Natural killer cell (primary cell): ENCODE results near the gene PKM. TPM values are rescaled to one million over a fixed set of nuclear protein-coding genes. Genes with fewer than 3 reads are reported as not detected.

Source experiments
- ATAC-seq, 3 donors: fragments of 150-1000 bp in 2 of 3; fragments of 200-7000 bp in 1 of 3; cut with Tn5 transposase; 1 replicate in 1 of 3; 2 replicates in 2 of 3; pipeline ENCODE4 v1.10.0; 2021; ENCODE audit warnings: mild to moderate bottlenecking in 2 of 3, moderate library complexity in 2 of 3
- DNase-seq, 2 donors: peaks; one replicate each; pipeline versions ENCODE4 v3.0.0 to v3.0.0-alpha.2; 2013 to 2021; ENCODE audit warnings: mixed read lengths in 1 of 2
- H3K27ac ChIP-seq: one replicate; pipeline ENCODE4 v1.5.1; 2013; ENCODE audit warnings: mild to moderate bottlenecking, low read length
- H3K27me3 ChIP-seq: one replicate; pipeline ENCODE4 v1.6.1; 2013; ENCODE audit warnings: low read length; ENCODE audit not compliant: control insufficient read depth, insufficient read depth
- H3K36me3 ChIP-seq: one replicate; pipeline ENCODE4 v1.6.1; 2013; ENCODE audit warnings: low read length; ENCODE audit not compliant: control insufficient read depth, insufficient read depth
- H3K4me1 ChIP-seq: one replicate; pipeline ENCODE4 v1.6.1; 2013; ENCODE audit warnings: low read length; ENCODE audit not compliant: control insufficient read depth, insufficient read depth
- H3K4me3 ChIP-seq: one replicate; pipeline ENCODE4 v1.5.1; 2013; ENCODE audit warnings: low read length
- H3K9me3 ChIP-seq: one replicate; pipeline ENCODE4 v1.6.1; 2013; ENCODE audit warnings: low read length; ENCODE audit not compliant: control insufficient read depth, insufficient read depth
- H3K27ac Mint-ChIP-seq, 2 donors: one replicate each; pipeline ENCODE4 v1.8.0; 2022; ENCODE audit warnings: mild to moderate bottlenecking in 2 of 2, mixed read lengths in 2 of 2, moderate library complexity in 1 of 2
- H3K27me3 Mint-ChIP-seq, 2 donors: one replicate each; pipeline ENCODE4 v1.8.0; 2022; ENCODE audit warnings: low read depth in 2 of 2, mixed read lengths in 2 of 2
- H3K36me3 Mint-ChIP-seq: one replicate; pipeline ENCODE4 v1.8.0; 2022; ENCODE audit warnings: mixed read lengths
- H3K4me1 Mint-ChIP-seq, 2 donors: one replicate each; pipeline ENCODE4 v1.8.0; 2022; ENCODE audit warnings: mixed read lengths in 2 of 2
- H3K4me3 Mint-ChIP-seq: one replicate; pipeline ENCODE4 v1.8.0; 2022; ENCODE audit warnings: mild to moderate bottlenecking, moderate library complexity, mixed read lengths
- H3K9me3 Mint-ChIP-seq, 2 donors: one replicate each; pipeline ENCODE4 v1.8.0; 2022; ENCODE audit warnings: mixed read lengths in 2 of 2
- WGBS: methylation state at CpG from one replicate; pipeline ENCODE4 v1.1.7; 2013; ENCODE audit warnings: missing lambda C conversion rate; ENCODE audit not compliant: insufficient coverage; 5-methylcytosine and 5-hydroxymethylcytosine counted together
- intact Hi-C: fragments of 100-400 bp; cut with micrococcal nuclease; formaldehyde crosslinking; loops from one replicate; pipeline ENCODE4 v1.14.2; 2022
- total RNA-seq, 4 donors: library from RNA; stranded (reverse); fragments of 120-200 nt in 1 of 4; gene quantifications; one replicate each; pipeline versions ENCODE4 v1.2.3 to v1.2.4, GENCODE V29; 2013 to 2022
- TF ChIP-seq, protein P1 (sequence below): fragments of 200-600 bp; IDR thresholded peaks from one replicate; pipeline ENCODE4 v1.8.0; 2022; ENCODE audit warnings: antibody characterized with exemption

Gene PKM
- total RNA-seq, 3 donors from 2014 or later (not counting 1 experiment from before 2014, with no cell fraction given), result 121 to 180 (median 155) TPM

DNA sequence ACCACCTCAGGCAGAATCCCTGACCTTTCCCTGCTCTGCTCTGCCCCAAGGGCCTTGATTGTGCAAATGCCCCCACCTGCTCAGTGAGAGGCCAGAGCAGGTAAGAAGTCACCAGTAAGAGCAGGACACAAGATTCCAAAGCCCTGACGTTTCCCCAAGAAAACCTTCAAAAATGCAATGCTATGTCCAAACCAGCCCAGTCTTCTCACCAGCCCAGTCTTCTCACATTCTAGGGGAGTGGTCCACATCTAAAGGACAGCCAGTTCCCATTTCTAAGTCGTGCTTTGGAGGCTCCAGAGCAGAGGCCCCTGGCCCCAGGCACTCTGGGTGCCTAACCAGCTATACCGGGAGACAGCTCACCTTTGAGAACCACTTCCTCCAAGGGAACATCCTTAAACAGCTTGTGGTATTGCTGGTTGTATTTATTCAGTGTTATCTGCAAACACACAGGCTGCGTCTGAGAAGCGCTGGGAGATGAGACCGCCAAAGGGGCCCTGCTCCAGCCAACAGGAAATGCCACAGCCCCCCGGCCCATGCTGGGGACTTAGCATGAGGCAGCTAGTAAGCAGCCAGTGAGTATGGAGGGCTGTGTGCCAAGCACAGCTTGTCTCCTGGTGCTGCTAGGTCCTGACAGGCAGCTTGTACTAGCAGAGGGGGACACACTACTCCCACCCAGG, 62.7 kb downstream of the PKM start:
- Mint-ChIP-seq H3K36me3 (no peaks in the 10 kb centered on the region), H3K4me1 (peaks cover 0 to 11% of the 10 kb centered on the region in 2 donors), H3K9me3 (no peaks in the 10 kb centered on the region), H3K27me3 (no peaks in the 10 kb centered on the region), H3K27ac (no peak overlapping the region), H3K4me3 (no peak overlapping the region)
- Histone ChIP-seq H3K4me3 (no peak overlapping the region), H3K36me3 (no peaks in the 10 kb centered on the region), H3K27ac (no peak overlapping the region), H3K27me3 (no peaks in the 10 kb centered on the region), H3K9me3 (no peaks in the 10 kb centered on the region), H3K4me1 (peaks cover 15% of the 10 kb centered on the region)
- intact Hi-C loops, result no loop called here
- TF ChIP-seq, protein P1, sequence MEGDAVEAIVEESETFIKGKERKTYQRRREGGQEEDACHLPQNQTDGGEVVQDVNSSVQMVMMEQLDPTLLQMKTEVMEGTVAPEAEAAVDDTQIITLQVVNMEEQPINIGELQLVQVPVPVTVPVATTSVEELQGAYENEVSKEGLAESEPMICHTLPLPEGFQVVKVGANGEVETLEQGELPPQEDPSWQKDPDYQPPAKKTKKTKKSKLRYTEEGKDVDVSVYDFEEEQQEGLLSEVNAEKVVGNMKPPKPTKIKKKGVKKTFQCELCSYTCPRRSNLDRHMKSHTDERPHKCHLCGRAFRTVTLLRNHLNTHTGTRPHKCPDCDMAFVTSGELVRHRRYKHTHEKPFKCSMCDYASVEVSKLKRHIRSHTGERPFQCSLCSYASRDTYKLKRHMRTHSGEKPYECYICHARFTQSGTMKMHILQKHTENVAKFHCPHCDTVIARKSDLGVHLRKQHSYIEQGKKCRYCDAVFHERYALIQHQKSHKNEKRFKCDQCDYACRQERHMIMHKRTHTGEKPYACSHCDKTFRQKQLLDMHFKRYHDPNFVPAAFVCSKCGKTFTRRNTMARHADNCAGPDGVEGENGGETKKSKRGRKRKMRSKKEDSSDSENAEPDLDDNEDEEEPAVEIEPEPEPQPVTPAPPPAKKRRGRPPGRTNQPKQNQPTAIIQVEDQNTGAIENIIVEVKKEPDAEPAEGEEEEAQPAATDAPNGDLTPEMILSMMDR, result no peak
- ATAC-seq (no peak), DNase-seq (no peak)
- 11% methylated on average over 7 of the region's 7 CpGs for WGBS

DNA sequence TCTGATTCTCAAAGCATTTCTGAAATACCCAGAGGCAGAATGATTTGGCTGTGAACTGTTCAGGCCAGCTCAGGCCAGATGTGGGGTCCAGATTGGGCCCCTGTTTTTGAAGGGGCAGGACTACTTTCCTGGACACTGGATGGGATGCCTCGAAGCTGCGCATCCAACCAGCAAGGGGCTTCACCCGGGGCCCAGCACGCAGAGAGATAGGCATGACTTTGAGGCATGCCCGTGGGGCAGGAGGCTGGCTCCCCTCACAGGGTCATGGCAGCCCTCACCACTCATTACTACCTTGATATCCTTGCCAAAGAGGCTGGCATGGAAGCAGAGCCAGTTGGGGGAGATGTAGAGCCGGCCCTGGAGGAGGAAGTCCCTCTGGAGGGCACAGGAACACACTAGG, 63.5 kb downstream of the PKM start:
- Mint-ChIP-seq H3K4me1 (peaks cover 0 to 11% of the 10 kb centered on the region in 2 donors), H3K9me3 (no peaks in the 10 kb centered on the region), H3K27me3 (no peaks in the 10 kb centered on the region), H3K27ac (no peak overlapping the region), H3K36me3 (no peaks in the 10 kb centered on the region), H3K4me3 (no peak overlapping the region)
- ATAC-seq (no peak), DNase-seq (no peak)
- H3K9me3 ChIP-seq, result no peaks in the 10 kb centered on the region
- intact Hi-C loops, result no loop called here
- 84% methylated on average over 6 of the region's 6 CpGs for WGBS
- no peak overlapping the region for H3K4me3 ChIP-seq
- peaks cover 15% of the 10 kb centered on the region for H3K4me1 ChIP-seq
- no peaks in the 10 kb centered on the region for H3K36me3 ChIP-seq
- no peaks in the 10 kb centered on the region for H3K27me3 ChIP-seq
- TF ChIP-seq, protein P1, result no peak
- H3K27ac ChIP-seq, result no peak overlapping the region

DNA sequence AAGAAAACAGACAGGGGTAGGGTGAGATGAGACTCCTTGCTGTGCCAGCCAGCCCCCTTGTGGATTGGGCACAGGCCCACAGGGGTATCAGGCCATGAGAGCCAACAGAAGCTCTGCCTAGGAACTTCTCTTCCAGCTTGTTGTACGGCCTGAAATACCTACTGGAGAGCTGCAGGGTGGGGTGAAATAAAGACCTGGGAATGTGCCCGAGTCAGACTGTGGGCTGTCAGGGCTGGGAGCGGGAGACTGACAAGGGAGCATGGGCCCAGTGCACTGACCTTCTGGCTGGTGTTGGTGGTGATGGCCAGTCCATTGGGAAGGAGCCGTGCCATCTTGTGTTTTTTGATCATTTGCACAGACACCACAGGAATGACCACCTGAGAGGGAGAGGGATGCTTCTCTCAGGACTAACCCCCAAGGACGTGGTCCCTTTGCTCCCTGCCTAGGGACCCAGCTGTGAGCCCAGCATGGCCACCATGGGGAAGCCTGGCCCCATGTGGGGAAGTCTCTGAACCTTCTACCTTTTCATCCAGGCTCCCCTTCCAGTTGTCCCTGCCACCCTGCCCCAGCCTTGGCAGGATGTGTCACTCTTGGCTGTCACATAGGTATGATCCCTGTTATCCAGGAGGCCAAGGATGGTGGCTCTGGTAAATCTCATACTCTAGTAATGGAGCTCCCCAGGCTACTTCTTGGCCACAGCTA, 64.1 kb downstream of the PKM start:
- ATAC-seq, result no peak
- Mint-ChIP-seq H3K4me1 (peaks cover 0 to 11% of the 10 kb centered on the region in 2 donors), H3K9me3 (no peaks in the 10 kb centered on the region), H3K27me3 (no peaks in the 10 kb centered on the region), H3K36me3 (no peaks in the 10 kb centered on the region), H3K4me3 (no peak overlapping the region), H3K27ac (no peak overlapping the region)
- intact Hi-C loops, result no loop called here
- Histone ChIP-seq H3K36me3 (no peaks in the 10 kb centered on the region), H3K9me3 (no peaks in the 10 kb centered on the region), H3K27me3 (no peaks in the 10 kb centered on the region), H3K4me3 (no peak overlapping the region), H3K4me1 (peaks cover 15% of the 10 kb centered on the region), H3K27ac (no peak overlapping the region)
- WGBS, result 86% methylated on average over 5 of the region's 5 CpGs
- TF ChIP-seq, protein P1, result no peak
- no peak for DNase-seq
